Trophoblast cell (in vitro differentiated cells and primary cell): ENCODE data around the gene MDM2.

Experiments used
- DNase-seq, 2 donors: peaks; one replicate each; pipeline ENCODE4 v3.0.0-alpha.2; 2016
- H2AFZ ChIP-seq: 2 replicates; pipeline ENCODE4 v1.6.1; 2013; ENCODE audit warnings: low read length, moderate library complexity, mild to moderate bottlenecking; ENCODE audit not compliant: insufficient read depth, poor library complexity
- H2AK5ac ChIP-seq: 2 replicates; pipeline ENCODE4 v1.6.1; 2013; ENCODE audit warnings: mild to moderate bottlenecking, low read length
- H2BK120ac ChIP-seq: 2 replicates; pipeline ENCODE4 v1.6.1; 2013; ENCODE audit warnings: low read length, mild to moderate bottlenecking, moderate library complexity; ENCODE audit not compliant: insufficient read depth, poor library complexity
- H2BK12ac ChIP-seq: 2 replicates; pipeline ENCODE4 v1.6.1; 2013; ENCODE audit warnings: mild to moderate bottlenecking, low read length, moderate library complexity
- H2BK5ac ChIP-seq: 2 replicates; pipeline ENCODE4 v1.6.1; 2013; ENCODE audit warnings: low read length, low read depth, moderate library complexity, mild to moderate bottlenecking; ENCODE audit not compliant: poor library complexity
- H3K14ac ChIP-seq: 2 replicates; pipeline ENCODE4 v1.6.1; 2013; ENCODE audit warnings: mild to moderate bottlenecking, low read length
- H3K18ac ChIP-seq: 2 replicates; pipeline ENCODE4 v1.6.1; 2013; ENCODE audit warnings: mild to moderate bottlenecking, low read length
- H3K23ac ChIP-seq: 2 replicates; pipeline ENCODE4 v1.6.1; 2013; ENCODE audit warnings: low read length
- H3K27ac ChIP-seq: 2 replicates; pipeline ENCODE4 v1.5.1; 2013; ENCODE audit warnings: low read depth, mild to moderate bottlenecking, inconsistent platforms, low read length, moderate library complexity
- H3K27me3 ChIP-seq: 2 replicates; pipeline ENCODE4 v1.6.1; 2013; ENCODE audit warnings: inconsistent platforms, mild to moderate bottlenecking, low read length, moderate library complexity; ENCODE audit not compliant: insufficient read depth
- H3K36me3 ChIP-seq, 2 experiments: 1 replicate in 1 of 2; 2 replicates in 1 of 2; pipeline ENCODE4 v1.6.1; 2013; ENCODE audit warnings: low read length in 2 of 2, mild to moderate bottlenecking in 2 of 2, moderate library complexity in 1 of 2; ENCODE audit not compliant: insufficient read depth in 2 of 2, control insufficient read depth in 1 of 2
- H3K4ac ChIP-seq: 2 replicates; pipeline ENCODE4 v1.6.1; 2013; ENCODE audit warnings: low read depth, mild to moderate bottlenecking, low read length, moderate library complexity
- H3K4me1 ChIP-seq, 2 experiments: 1 replicate in 1 of 2; 2 replicates in 1 of 2; pipeline ENCODE4 v1.6.1; 2013; ENCODE audit warnings: low read length in 2 of 2, mild to moderate bottlenecking in 2 of 2, moderate library complexity in 1 of 2; ENCODE audit not compliant: insufficient read depth in 2 of 2, control insufficient read depth in 1 of 2
- H3K4me2 ChIP-seq: 2 replicates; pipeline ENCODE4 v1.6.1; 2013; ENCODE audit warnings: inconsistent platforms, mild to moderate bottlenecking, low read length, moderate library complexity
- H3K4me3 ChIP-seq: 2 replicates; pipeline ENCODE4 v1.5.1; 2013; ENCODE audit warnings: mild to moderate bottlenecking, low read depth, low read length, inconsistent platforms
- H3K79me1 ChIP-seq: one replicate; pipeline ENCODE4 v1.6.1; 2013; ENCODE audit warnings: low read length
- H3K79me2 ChIP-seq: 2 replicates; pipeline ENCODE4 v1.6.1; 2013; ENCODE audit warnings: low read length, mild to moderate bottlenecking; ENCODE audit not compliant: control insufficient read depth, insufficient read depth, poor library complexity
- H3K9ac ChIP-seq: 2 replicates; pipeline ENCODE4 v1.6.1; 2013; ENCODE audit warnings: mild to moderate bottlenecking, low read length
- H3K9me3 ChIP-seq: 2 replicates; pipeline ENCODE4 v1.6.1; 2013; ENCODE audit warnings: low read depth, mild to moderate bottlenecking, control low read depth, inconsistent platforms, low read length; ENCODE audit not compliant: insufficient read depth
- H4K12ac ChIP-seq: 2 replicates; pipeline ENCODE4 v1.6.1; 2013; ENCODE audit warnings: low read depth, mild to moderate bottlenecking, low read length, moderate library complexity
- H4K8ac ChIP-seq: 2 replicates; pipeline ENCODE4 v1.6.1; 2013; ENCODE audit warnings: low read depth, mild to moderate bottlenecking, low read length, moderate library complexity
- H4K91ac ChIP-seq: one replicate; pipeline ENCODE4 v1.6.1; 2013; ENCODE audit warnings: low read depth, mild to moderate bottlenecking, low read length, moderate library complexity
- WGBS: extraction: QIAGEN DNeasy Blood & Tissue Kit; methylation state at CpG from one replicate; pipeline ENCODE4 v1.1.7; 2013; ENCODE audit warnings: missing lambda C conversion rate; ENCODE audit not compliant: insufficient read length, insufficient coverage; ENCODE audit errors: extremely low coverage; 5-methylcytosine and 5-hydroxymethylcytosine counted together

The MDM2 gene

DNA sequence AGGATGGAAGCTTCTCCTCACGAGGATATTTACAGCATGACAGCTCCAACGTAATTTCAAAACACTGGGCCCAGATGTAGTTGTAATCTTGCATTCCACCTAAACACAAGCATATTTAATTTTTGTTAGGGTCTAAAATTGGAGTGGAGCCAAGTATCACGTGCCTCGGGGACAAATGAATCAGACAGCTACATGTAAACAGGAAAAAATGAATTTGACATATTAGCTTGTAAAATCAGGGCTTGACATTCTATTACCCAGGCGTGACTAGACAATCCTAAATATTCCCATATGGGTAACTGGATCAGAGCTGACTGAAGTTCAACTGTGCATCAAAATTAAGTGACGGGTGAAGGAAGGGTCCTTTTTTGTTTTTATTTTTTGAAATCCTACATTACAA is 59.0 kb downstream of the MDM2 start:
- H3K36me3 ChIP-seq, result no peaks in the 10 kb centered on the region
- H2BK12ac ChIP-seq, result no peak overlapping the region
- no peak overlapping the region for H4K91ac ChIP-seq
- no peak overlapping the region for H3K4me3 ChIP-seq
- no peaks in the 10 kb centered on the region for H3K9me3 ChIP-seq
- no peaks in the 10 kb centered on the region for H3K79me1 ChIP-seq
- H3K23ac ChIP-seq, result no peak overlapping the region
- H4K8ac ChIP-seq, result no peak overlapping the region
- WGBS, result no CpG with 5 or more reads among the region's 6 CpGs
- no peak overlapping the region for H2AK5ac ChIP-seq
- H3K27me3 ChIP-seq, result no peaks in the 10 kb centered on the region
- H3K4ac ChIP-seq, result no peak overlapping the region
- H2AFZ ChIP-seq, result no peak overlapping the region
- no peak overlapping the region for H2BK5ac ChIP-seq
- no peak overlapping the region for H3K14ac ChIP-seq
- no peak overlapping the region for H3K9ac ChIP-seq
- H3K27ac ChIP-seq, result no peak overlapping the region
- peaks cover 4 to 6% of the 10 kb centered on the region in 2 experiments for H3K4me1 ChIP-seq
- H4K12ac ChIP-seq, result no peak overlapping the region
- H3K4me2 ChIP-seq, result no peak overlapping the region
- H3K18ac ChIP-seq, result no peak overlapping the region
- no peak overlapping the region for H2BK120ac ChIP-seq
- DNase-seq, result peak; percentile 56 to 68
- H3K79me2 ChIP-seq, result no peaks in the 10 kb centered on the region

DNA sequence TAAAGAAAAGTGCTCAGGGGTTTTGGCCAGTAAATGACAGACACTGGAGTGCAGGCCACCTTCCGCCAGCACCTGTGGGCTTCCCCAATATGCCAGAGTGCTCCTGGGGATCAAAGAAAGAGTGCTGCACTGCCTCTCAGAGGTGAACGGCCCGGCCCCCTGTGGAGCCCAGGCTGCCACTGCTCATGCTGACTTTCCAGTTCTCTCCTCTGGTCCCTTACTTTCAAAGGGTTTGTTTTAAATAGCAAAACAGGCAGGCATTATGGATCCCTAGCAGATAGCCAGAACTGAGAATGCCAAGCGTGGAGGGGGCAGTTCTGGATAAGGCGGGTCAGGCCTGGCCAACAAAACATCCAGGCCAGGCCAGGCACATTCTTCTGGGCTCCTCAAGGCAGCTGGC is 59.6 kb downstream of the MDM2 start:
- Histone ChIP-seq H3K36me3 (no peaks in the 10 kb centered on the region), H2AK5ac (no peak overlapping the region), H2BK5ac (no peak overlapping the region), H2AFZ (no peak overlapping the region), H3K9ac (no peak overlapping the region), H3K23ac (no peak overlapping the region), H4K91ac (no peak overlapping the region), H3K79me1 (no peaks in the 10 kb centered on the region), H4K12ac (no peak overlapping the region), H2BK120ac (no peak overlapping the region), H3K18ac (no peak overlapping the region), H3K79me2 (no peaks in the 10 kb centered on the region), H3K27ac (no peak overlapping the region), H3K14ac (no peak overlapping the region), H3K4me2 (no peak overlapping the region), H3K9me3 (no peaks in the 10 kb centered on the region), H3K4me3 (no peak overlapping the region), H3K4ac (no peak overlapping the region), H4K8ac (no peak overlapping the region), H2BK12ac (no peak overlapping the region), H3K4me1 (peaks cover 4 to 6% of the 10 kb centered on the region in 2 experiments), H3K27me3 (no peaks in the 10 kb centered on the region)
- no peak for DNase-seq
- no CpG with 5 or more reads among the region's 5 CpGs for WGBS

DNA sequence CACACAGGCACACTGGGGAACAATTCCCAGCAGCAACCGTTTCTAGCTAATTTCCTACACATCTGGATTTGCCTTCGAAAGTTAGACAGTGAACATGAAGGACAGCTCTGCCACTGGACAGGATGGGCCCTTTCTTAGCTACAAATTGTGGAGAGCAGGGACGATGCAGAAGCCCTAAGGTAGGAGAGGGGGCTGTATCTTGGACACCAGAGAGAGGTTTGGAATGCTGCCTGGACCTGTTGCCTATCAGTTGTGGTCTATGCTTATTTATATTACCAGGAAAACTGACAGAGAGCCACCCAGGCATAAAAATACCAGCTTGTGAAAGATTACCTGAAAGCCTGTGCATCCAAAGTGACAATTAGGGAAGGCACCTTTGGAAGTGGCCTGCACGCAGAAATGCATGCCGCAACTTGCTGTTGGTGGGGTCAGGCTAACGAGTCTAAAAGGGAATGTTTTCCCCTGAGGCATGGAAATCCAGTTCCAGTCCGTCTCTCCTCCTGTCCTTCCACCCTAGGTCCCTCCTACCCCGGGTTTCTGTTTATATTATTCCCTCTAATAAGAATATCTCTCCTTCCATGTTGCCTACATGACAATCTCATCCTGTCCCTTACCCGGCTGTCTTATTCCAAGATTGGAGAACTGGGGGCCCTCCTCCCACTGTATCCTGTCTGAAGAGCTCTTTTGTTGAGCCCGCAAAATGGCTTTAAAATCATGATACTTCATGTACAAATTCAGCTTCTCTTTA is 60.2 kb downstream of the MDM2 start:
- H2AFZ ChIP-seq, result no peak overlapping the region
- H4K8ac ChIP-seq, result no peak overlapping the region
- no peak overlapping the region for H2BK120ac ChIP-seq
- H3K9ac ChIP-seq, result no peak overlapping the region
- WGBS, result no CpG with 5 or more reads among the region's 10 CpGs
- no peak overlapping the region for H3K4me2 ChIP-seq
- H3K36me3 ChIP-seq, result no peaks in the 10 kb centered on the region
- H2BK12ac ChIP-seq, result no peak overlapping the region
- no peak overlapping the region for H4K91ac ChIP-seq
- no peak overlapping the region for H3K4ac ChIP-seq
- H3K4me1 ChIP-seq, result peaks cover 4 to 6% of the 10 kb centered on the region in 2 experiments
- no peak overlapping the region for H4K12ac ChIP-seq
- DNase-seq, result peak; percentile 31 to 40
- no peaks in the 10 kb centered on the region for H3K79me1 ChIP-seq
- H3K14ac ChIP-seq, result no peak overlapping the region
- H3K79me2 ChIP-seq, result no peaks in the 10 kb centered on the region
- H2BK5ac ChIP-seq, result no peak overlapping the region
- H3K4me3 ChIP-seq, result no peak overlapping the region
- no peak overlapping the region for H2AK5ac ChIP-seq
- no peak overlapping the region for H3K18ac ChIP-seq
- no peaks in the 10 kb centered on the region for H3K27me3 ChIP-seq
- H3K9me3 ChIP-seq, result no peaks in the 10 kb centered on the region
- H3K23ac ChIP-seq, result no peak overlapping the region
- H3K27ac ChIP-seq, result no peak overlapping the region

DNA sequence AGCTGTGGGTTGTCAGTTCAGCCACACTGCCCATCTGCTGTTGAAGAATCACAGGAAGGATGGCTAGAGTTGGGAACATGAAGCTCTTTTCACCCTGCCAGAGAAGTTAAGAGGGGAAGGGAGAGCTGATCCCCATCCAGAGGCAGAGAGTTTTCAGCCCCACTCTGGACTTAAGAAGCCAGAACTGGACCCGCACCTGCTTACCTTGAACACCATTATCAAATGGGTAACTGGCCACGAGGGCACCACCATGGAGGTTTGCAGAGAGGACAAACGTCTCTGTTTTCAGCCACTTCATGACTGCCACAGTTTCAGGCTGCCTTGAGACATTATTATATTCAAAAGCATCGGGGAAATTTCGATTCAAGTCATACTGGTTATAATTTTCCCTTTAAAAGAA is 62.0 kb downstream of the MDM2 start:
- H3K14ac ChIP-seq, result no peak overlapping the region

More for the DNA sequence above, 62.0 kb downstream of the MDM2 start:
- Histone ChIP-seq H3K18ac (no peak overlapping the region), H3K79me1 (no peaks in the 10 kb centered on the region), H3K27me3 (no peaks in the 10 kb centered on the region), H3K36me3 (no peaks in the 10 kb centered on the region), H2AK5ac (no peak overlapping the region), H3K27ac (no peak overlapping the region), H2BK12ac (no peak overlapping the region), H3K4me2 (no peak overlapping the region), H4K12ac (no peak overlapping the region), H3K9me3 (no peaks in the 10 kb centered on the region), H2BK5ac (no peak overlapping the region), H3K4me1 (peaks cover 4 to 6% of the 10 kb centered on the region in 2 experiments), H4K91ac (no peak overlapping the region), H3K9ac (no peak overlapping the region), H3K4ac (no peak overlapping the region), H3K4me3 (no peak overlapping the region), H2BK120ac (no peak overlapping the region), H2AFZ (no peak overlapping the region), H3K23ac (no peak overlapping the region), H4K8ac (no peak overlapping the region), H3K79me2 (no peaks in the 10 kb centered on the region)
- no peak for DNase-seq
- no CpG with 5 or more reads among the region's 5 CpGs for WGBS
